ENCODE data around the gene S100A8. TPM values are rescaled to one million over a fixed set of nuclear protein-coding genes. Genes with fewer than 3 reads are reported as not detected.
A peak's percentile ranks its signal among the peaks of the same experiment; 100 is the strongest.
"Not testable (repeated sequence)": the region's sequence is repeated elsewhere in the genome, so short reads cannot be mapped to it uniquely, and the experiment has no call there.

Gene S100A8
- total RNA-seq, 1 donor from 2014 or later = 50.0 TPM

GRCh38 chr1:153352523-153352922, 38.4 kb downstream of the S100A8 start:
- H3K36me3 ChIP-seq (ENCODE audit: control insufficient read depth, insufficient read depth, low read length) = no peaks in the 10 kb centered on the region
- H3K4me3 ChIP-seq (ENCODE audit: low read depth, low read length) = no peak overlapping the region
- FAIRE-seq = no peak
- peak; percentile 49 for DNase-seq (ENCODE audit: low read depth)
- peak; percentile 78 for TF ChIP-seq CTCF (IDR thresholded peaks at IDR 0.05; ENCODE audit: insufficient read depth, low read length, severe bottlenecking)
- H3K27me3 ChIP-seq (ENCODE audit: control insufficient read depth, insufficient read depth, low read length) = no peaks in the 10 kb centered on the region

- Histone ChIP-seq H3K36me3 (ENCODE audit: control insufficient read depth, insufficient read depth, low read length) (no peaks in the 10 kb centered on the region), H3K4me3 (ENCODE audit: low read depth, low read length) (no peak overlapping the region), H3K27me3 (ENCODE audit: control insufficient read depth, insufficient read depth, low read length) (no peaks in the 10 kb centered on the region)
- FAIRE-seq (no peak), DNase-seq (ENCODE audit: low read depth) (no peak)
- no peak for TF ChIP-seq CTCF (IDR thresholded peaks at IDR 0.05; ENCODE audit: insufficient read depth, low read length, severe bottlenecking)
Observed at GRCh38 chr1:153350321-153350957, 40.4 kb downstream of the S100A8 start.

- no peak for DNase-seq (ENCODE audit: low read depth)
- Histone ChIP-seq H3K4me3 (ENCODE audit: low read depth, low read length) (no peak overlapping the region), H3K36me3 (ENCODE audit: control insufficient read depth, insufficient read depth, low read length) (no peaks in the 10 kb centered on the region), H3K27me3 (ENCODE audit: control insufficient read depth, insufficient read depth, low read length) (no peaks in the 10 kb centered on the region)
- no peak for TF ChIP-seq CTCF (IDR thresholded peaks at IDR 0.05; ENCODE audit: insufficient read depth, low read length, severe bottlenecking)
- no peak for FAIRE-seq
Observed at GRCh38 chr1:153349363-153350320, 41.2 kb downstream of the S100A8 start.

- DNase-seq (ENCODE audit: low read depth) = peak; percentile 81
- no peak for FAIRE-seq
- H3K36me3 ChIP-seq (ENCODE audit: control insufficient read depth, insufficient read depth, low read length) = no peaks in the 10 kb centered on the region
- no peak within 1 kb of the TSS for H3K4me3 ChIP-seq (ENCODE audit: low read depth, low read length)
- TF ChIP-seq CTCF (IDR thresholded peaks at IDR 0.05; ENCODE audit: insufficient read depth, low read length, severe bottlenecking) = no peak
- no peaks in the 10 kb centered on the region for H3K27me3 ChIP-seq (ENCODE audit: control insufficient read depth, insufficient read depth, low read length)
Observed at GRCh38 chr1:153348511-153349362, 42.1 kb downstream of the S100A8 start, which contains the start of gene PGLYRP4. Gene PGLYRP4, minus strand, starts transcription at chr1:153348841. Its CDS starts 909 bp downstream, at chr1:153347932.

GRCh38 chr1:153347856-153348255, 43.0 kb downstream of the S100A8 start:
- DNase-seq (ENCODE audit: low read depth) (no peak), FAIRE-seq (no peak)
- no peaks in the 10 kb centered on the region for H3K36me3 ChIP-seq (ENCODE audit: control insufficient read depth, insufficient read depth, low read length)
- H3K27me3 ChIP-seq (ENCODE audit: control insufficient read depth, insufficient read depth, low read length) = no peaks in the 10 kb centered on the region
- no peak overlapping the region for H3K4me3 ChIP-seq (ENCODE audit: low read depth, low read length)
- TF ChIP-seq CTCF (IDR thresholded peaks at IDR 0.05; ENCODE audit: insufficient read depth, low read length, severe bottlenecking) = no peak

GRCh38 chr1:153347049-153347448, 43.8 kb downstream of the S100A8 start:
- H3K27me3 ChIP-seq (ENCODE audit: control insufficient read depth, insufficient read depth, low read length) = not testable (repeated sequence)

More at GRCh38 chr1:153347049-153347448, 43.8 kb downstream of the S100A8 start:
- not testable (repeated sequence) for DNase-seq (ENCODE audit: low read depth); FAIRE-seq; H3K36me3 ChIP-seq (ENCODE audit: control insufficient read depth, insufficient read depth, low read length); H3K4me3 ChIP-seq (ENCODE audit: low read depth, low read length)
